Hepatocyte (in vitro differentiated cells): ENCODE measurements around the gene CISD3. TPM values are rescaled to one million over a fixed set of nuclear protein-coding genes. Genes with fewer than 3 reads are reported as not detected.

Experiments used
- DNase-seq: peaks from one replicate; pipeline ENCODE4 v3.0.0-alpha.2; 2016; ENCODE audit warnings: low spot score
- H2AFZ ChIP-seq: fragments of 200-600 bp; sonication (generic); 2 replicates; pipeline ENCODE4 v1.6.0; 2016; ENCODE audit warnings: antibody characterized with exemption, mild to moderate bottlenecking
- H3K27ac ChIP-seq: fragments of 200-600 bp; sonication (generic); 2 replicates; pipeline ENCODE4 v1.5.1; 2016; ENCODE audit warnings: mild to moderate bottlenecking
- H3K27me3 ChIP-seq: fragments of 200-600 bp; sonication (generic); 2 replicates; pipeline ENCODE4 v1.6.1; 2016
- H3K36me3 ChIP-seq: fragments of 200-600 bp; sonication (generic); replicated peaks from 2 replicates; pipeline ENCODE4 v1.5.1; 2016; ENCODE audit warnings: low read depth; ENCODE audit not compliant: insufficient read depth
- H3K4me1 ChIP-seq: fragments of 200-600 bp; sonication (generic); 2 replicates; pipeline ENCODE4 v1.5.1; 2016; ENCODE audit warnings: mild to moderate bottlenecking, moderate library complexity; ENCODE audit not compliant: insufficient read depth
- H3K4me2 ChIP-seq: fragments of 200-600 bp; sonication (generic); 2 replicates; pipeline ENCODE4 v1.6.0; 2016
- H3K4me3 ChIP-seq: fragments of 200-600 bp; sonication (generic); 2 replicates; pipeline ENCODE4 v1.5.1; 2016; ENCODE audit warnings: mild to moderate bottlenecking
- H3K79me2 ChIP-seq: fragments of 200-600 bp; sonication (generic); 2 replicates; pipeline ENCODE4 v1.6.0; 2017; ENCODE audit warnings: mild to moderate bottlenecking
- H3K9me2 ChIP-seq: fragments of 200-600 bp; sonication (generic); replicated peaks from 2 replicates; pipeline ENCODE4 v1.6.0; 2017; ENCODE audit warnings: mild to moderate bottlenecking; ENCODE audit not compliant: insufficient read depth
- H3K9me3 ChIP-seq: fragments of 200-600 bp; sonication (generic); 2 replicates; pipeline ENCODE4 v1.5.1; 2016; ENCODE audit warnings: low read depth, mild to moderate bottlenecking
- H4K20me1 ChIP-seq: fragments of 200-600 bp; sonication (generic); 2 replicates; pipeline ENCODE4 v1.6.0; 2016; ENCODE audit warnings: mild to moderate bottlenecking; ENCODE audit not compliant: insufficient read depth, poor library complexity, severe bottlenecking
- EZH2 ChIP-seq: fragments of 200-600 bp; sonication (generic); IDR thresholded peaks from 2 replicates; pipeline ENCODE4 v1.6.1; 2016; ENCODE audit warnings: antibody characterized with exemption, mild to moderate bottlenecking, borderline replicate concordance
- EZH2phosphoT487 ChIP-seq: fragments of 200-600 bp; sonication (generic); IDR thresholded peaks from one replicate; pipeline ENCODE4 v1.6.1; 2018; ENCODE audit warnings: antibody characterized with exemption, mild to moderate bottlenecking, low read depth, moderate library complexity; ENCODE audit not compliant: unreplicated experiment, severe bottlenecking
- WGBS: methylation state at CpG from one replicate; pipeline ENCODE4 v1.1.6; 2016; ENCODE audit warnings: low lambda C conversion rate; ENCODE audit errors: missing lambda C conversion rate; 5-methylcytosine and 5-hydroxymethylcytosine counted together
- polyA plus RNA-seq: library from polyadenylated mRNA; unstranded; fragments of >200 nt; fragmentation: Nextera tagmentation; extraction: Ambion mirVana; gene quantifications from 2 replicates; pipeline ENCODE4 v1.2.1, GENCODE V29; 2016
- total RNA-seq: library from RNA; depleted of rRNA; stranded (reverse); fragments of >200 nt; gene quantifications from 2 replicates; pipeline ENCODE4 v1.2.3, GENCODE V29; 2014
- TF ChIP-seq, protein P1 (sequence below): fragments of 200-600 bp; sonication (generic); IDR thresholded peaks from 2 replicates; pipeline ENCODE4 v1.5.1; 2016; ENCODE audit warnings: antibody characterized with exemption, mild to moderate bottlenecking; ENCODE audit not compliant: poor library complexity

The CISD3 gene
- total and polyA plus RNA-seq, 2 experiments from 2014 or later: 5.0 to 37.0 TPM

DNA sequence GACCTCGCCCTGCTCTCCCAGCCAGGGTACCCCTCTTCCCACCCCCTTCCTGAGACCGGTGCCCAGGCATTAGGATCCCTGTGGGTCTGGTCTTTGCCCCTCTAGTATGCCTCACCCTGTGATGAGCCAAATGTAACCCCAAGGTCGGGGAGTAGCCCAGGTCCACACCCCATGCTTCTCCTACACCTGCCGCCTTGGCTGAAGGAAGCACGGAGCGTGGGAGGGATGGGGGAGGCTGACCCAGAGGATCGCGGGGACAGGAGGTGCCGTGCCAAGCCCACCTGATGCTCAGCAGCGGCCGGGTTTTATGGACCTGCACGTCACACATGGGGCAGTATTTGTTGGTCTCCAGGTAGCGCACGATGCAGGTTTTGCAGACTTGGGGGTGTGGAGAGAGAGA, 9.2 kb downstream of the CISD3 start:
- Histone ChIP-seq H3K9me2 (no peaks in the 10 kb centered on the region), H3K27me3 (no peaks in the 10 kb centered on the region), H3K4me2 (no peak overlapping the region), H3K4me1 (peaks cover 28% of the 10 kb centered on the region), H3K9me3 (no peaks in the 10 kb centered on the region), H4K20me1 (peaks cover 54% of the 10 kb centered on the region), H3K36me3 (no peaks in the 10 kb centered on the region), H3K79me2 (peaks cover 64% of the 10 kb centered on the region), H2AFZ (no peak overlapping the region), H3K4me3 (no peak overlapping the region), H3K27ac (no peak overlapping the region)
- DNase-seq: no peak
- WGBS: 95% methylated on average over 14 of the region's 14 CpGs
- no peak for TF ChIP-seq EZH2
- TF ChIP-seq, protein P1, sequence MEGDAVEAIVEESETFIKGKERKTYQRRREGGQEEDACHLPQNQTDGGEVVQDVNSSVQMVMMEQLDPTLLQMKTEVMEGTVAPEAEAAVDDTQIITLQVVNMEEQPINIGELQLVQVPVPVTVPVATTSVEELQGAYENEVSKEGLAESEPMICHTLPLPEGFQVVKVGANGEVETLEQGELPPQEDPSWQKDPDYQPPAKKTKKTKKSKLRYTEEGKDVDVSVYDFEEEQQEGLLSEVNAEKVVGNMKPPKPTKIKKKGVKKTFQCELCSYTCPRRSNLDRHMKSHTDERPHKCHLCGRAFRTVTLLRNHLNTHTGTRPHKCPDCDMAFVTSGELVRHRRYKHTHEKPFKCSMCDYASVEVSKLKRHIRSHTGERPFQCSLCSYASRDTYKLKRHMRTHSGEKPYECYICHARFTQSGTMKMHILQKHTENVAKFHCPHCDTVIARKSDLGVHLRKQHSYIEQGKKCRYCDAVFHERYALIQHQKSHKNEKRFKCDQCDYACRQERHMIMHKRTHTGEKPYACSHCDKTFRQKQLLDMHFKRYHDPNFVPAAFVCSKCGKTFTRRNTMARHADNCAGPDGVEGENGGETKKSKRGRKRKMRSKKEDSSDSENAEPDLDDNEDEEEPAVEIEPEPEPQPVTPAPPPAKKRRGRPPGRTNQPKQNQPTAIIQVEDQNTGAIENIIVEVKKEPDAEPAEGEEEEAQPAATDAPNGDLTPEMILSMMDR: no peak
- TF ChIP-seq EZH2phosphoT487: no peak

DNA sequence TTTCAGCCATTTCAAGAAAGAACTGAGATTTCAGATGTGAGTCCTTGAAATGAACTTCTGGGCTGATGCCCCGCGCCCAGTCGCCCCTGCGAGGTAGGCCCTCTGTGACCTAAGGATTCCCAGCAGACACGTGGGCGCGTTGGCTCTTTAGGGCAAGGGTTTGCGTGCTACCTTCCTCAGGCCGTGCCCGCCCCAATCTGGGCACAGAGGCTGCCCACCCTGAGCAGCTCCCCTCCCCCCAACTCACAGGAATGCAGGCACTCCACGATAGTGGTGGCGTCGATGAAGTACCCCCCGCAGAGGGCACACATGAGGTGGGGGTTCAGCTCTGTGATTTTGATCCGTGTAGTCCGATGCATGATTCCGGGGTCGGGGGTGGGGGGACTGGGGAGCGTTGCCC, 9.9 kb downstream of the CISD3 start:
- Histone ChIP-seq H3K9me3 (no peaks in the 10 kb centered on the region), H3K4me2 (no peak overlapping the region), H3K36me3 (no peaks in the 10 kb centered on the region), H3K27me3 (no peaks in the 10 kb centered on the region), H3K27ac (no peak overlapping the region), H4K20me1 (peaks cover 54% of the 10 kb centered on the region), H3K9me2 (no peaks in the 10 kb centered on the region), H3K4me3 (no peak overlapping the region), H2AFZ (no peak overlapping the region), H3K79me2 (peaks cover 72% of the 10 kb centered on the region), H3K4me1 (peaks cover 28% of the 10 kb centered on the region)
- TF ChIP-seq EZH2: no peak
- no peak for TF ChIP-seq EZH2phosphoT487
- TF ChIP-seq, protein P1: no peak
- DNase-seq: no peak
- WGBS: 91% methylated on average over 19 of the region's 19 CpGs

DNA sequence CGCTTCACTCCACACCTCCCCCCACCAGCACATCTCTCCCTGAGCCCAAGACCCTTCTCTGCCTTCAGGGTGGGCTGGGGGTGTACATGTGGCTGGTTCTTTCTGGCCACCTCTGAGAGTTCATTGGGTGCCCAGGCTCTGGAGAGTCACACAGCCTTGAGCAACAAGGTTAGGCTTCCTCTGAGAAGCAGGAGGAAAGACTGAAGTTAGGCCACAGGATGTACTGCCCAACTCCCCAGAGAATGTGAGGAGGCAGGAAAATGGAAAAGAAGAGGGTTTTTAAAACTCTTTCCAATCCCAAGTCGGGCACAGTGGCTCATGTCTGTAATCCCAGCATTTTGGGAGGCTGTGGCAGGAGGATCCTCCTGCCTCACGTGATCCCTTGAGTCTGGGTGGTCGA, 10.7 kb downstream of the CISD3 start:
- Histone ChIP-seq H2AFZ (no peak overlapping the region), H3K9me3 (no peaks in the 10 kb centered on the region), H3K27ac (peak overlapping the region; percentile 94), H3K27me3 (no peaks in the 10 kb centered on the region), H3K4me2 (no peak overlapping the region), H4K20me1 (peaks cover 54% of the 10 kb centered on the region), H3K4me3 (no peak overlapping the region), H3K9me2 (no peaks in the 10 kb centered on the region), H3K4me1 (peaks cover 35% of the 10 kb centered on the region), H3K36me3 (no peaks in the 10 kb centered on the region), H3K79me2 (peaks cover 79% of the 10 kb centered on the region)
- TF ChIP-seq, protein P1: no peak
- TF ChIP-seq EZH2phosphoT487: no peak
- no peak for TF ChIP-seq EZH2
- no peak for DNase-seq
- 94% methylated on average over 4 of the region's 4 CpGs for WGBS

DNA sequence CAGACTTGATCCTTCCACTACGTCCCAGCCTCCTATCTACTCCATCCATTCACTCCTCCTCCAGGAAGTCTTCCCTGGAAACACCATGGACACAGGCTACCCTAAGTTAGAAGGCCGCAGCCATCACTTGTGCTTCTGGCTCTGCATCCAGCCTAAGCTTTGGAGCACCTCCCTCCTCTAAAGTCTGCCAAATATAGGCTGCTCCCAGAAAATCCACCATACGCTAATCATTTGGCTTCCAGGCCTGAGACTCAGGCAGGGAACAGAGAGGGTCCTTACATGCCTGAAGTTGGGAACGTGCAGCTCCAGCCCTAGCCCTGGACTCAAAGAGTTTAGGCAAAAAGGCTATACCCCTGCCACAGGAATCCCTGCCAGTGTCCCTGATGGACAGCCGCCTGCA, 11.3 kb downstream of the CISD3 start:
- Histone ChIP-seq H3K27ac (peak overlapping the region; percentile 94), H3K27me3 (no peaks in the 10 kb centered on the region), H3K36me3 (no peaks in the 10 kb centered on the region), H4K20me1 (peaks cover 59% of the 10 kb centered on the region), H3K9me3 (no peaks in the 10 kb centered on the region), H3K4me2 (peak overlapping the region; percentile 69), H3K4me1 (peaks cover 41% of the 10 kb centered on the region), H3K9me2 (no peaks in the 10 kb centered on the region), H3K79me2 (peaks cover 86% of the 10 kb centered on the region), H3K4me3 (no peak overlapping the region), H2AFZ (no peak overlapping the region)
- TF ChIP-seq EZH2: no peak
- TF ChIP-seq, protein P1: no peak
- no peak for TF ChIP-seq EZH2phosphoT487
- 86% methylated on average over 5 of the region's 5 CpGs for WGBS
- no peak for DNase-seq
